HepG2 (cell line): ENCODE data around the gene MTRR. TPM values are rescaled to one million over a fixed set of nuclear protein-coding genes. Genes with fewer than 3 reads are reported as not detected.

Source experiments
- ATAC-seq: fragments of 200-7000 bp; cut with Tn5 transposase; 3 replicates; pipeline ENCODE4 v1.9.1; 2020; ENCODE audit warnings: mild to moderate bottlenecking, moderate library complexity
- BruUV-seq: library from RNA; stranded (reverse); fragments of 400-500 nt; replicated peaks from 2 replicates; lab custom pipeline; 2021; lab: Mats Ljungman, UMichigan
- CTCF ChIA-PET: fragments of 300-600 bp; formaldehyde crosslinking; extraction: SDS; loops from one replicate; lab custom pipeline; 2021; ENCODE audit warnings: low total read pairs, inconsistent platforms, low intra/inter-chr PET ratio; lab: Yijun Ruan, JAX
- POLR2A ChIA-PET: fragments of 350-600 bp; sonication (Branson Sonifier 250); formaldehyde crosslinking; loops from one replicate; lab custom pipeline; 2020; ENCODE audit warnings: antibody characterized with exemption, inconsistent platforms; lab: Yijun Ruan, JAX
- DNase-seq: peaks from one replicate; pipeline ENCODE4 v3.0.0-alpha.2; 2015; ENCODE audit warnings: low spot score
- FAIRE-seq: peaks from 3 replicates; lab custom pipeline; 2011; peaks lifted over from hg19 to GRCh38; lab: Jason Lieb, UNC
- H2AFZ ChIP-seq: one replicate; pipeline ENCODE4 v1.6.1; 2011; ENCODE audit warnings: low read length, inconsistent platforms
- H3K27ac ChIP-seq: fragments of 300-600 bp; 3 replicates; pipeline ENCODE4 v1.8.0; 2011; ENCODE audit warnings: mixed run types, mild to moderate bottlenecking, mixed read lengths, low read length, inconsistent platforms; ENCODE audit not compliant: insufficient read depth; ENCODE audit errors: extremely low read length
- H3K27me3 ChIP-seq, 2 experiments: fragments of 200-600 bp in 1 of 2; 2 replicates in 1 of 2; 3 replicates in 1 of 2; pipeline versions ENCODE4 v1.6.0 to v1.8.0; 2011; ENCODE audit warnings: low read length in 2 of 2, mild to moderate bottlenecking in 2 of 2, moderate library complexity in 2 of 2, inconsistent platforms in 1 of 2; ENCODE audit not compliant: insufficient read depth in 2 of 2, control insufficient read depth in 1 of 2
- H3K36me3 ChIP-seq, 2 experiments: fragments of 200-600 bp in 1 of 2; replicated peaks in 1 of 2; 2 replicates in 1 of 2; 3 replicates in 1 of 2; pipeline versions ENCODE4 v1.5.1 to v1.8.0; 2011; ENCODE audit warnings: low read length in 2 of 2, inconsistent platforms in 1 of 2; ENCODE audit not compliant: insufficient read depth in 2 of 2, control insufficient read depth in 1 of 2
- H3K4me1 ChIP-seq: 2 replicates; pipeline ENCODE4 v1.5.1; 2012; ENCODE audit warnings: low read length, inconsistent platforms; ENCODE audit not compliant: insufficient read depth
- H3K4me2 ChIP-seq: 2 replicates; pipeline ENCODE4 v1.6.0; 2011; ENCODE audit warnings: low read depth, low read length, inconsistent platforms
- H3K4me3 ChIP-seq, 3 experiments: fragments of 200-600 bp in 1 of 3; sonication (generic), shearing (Covaris generic) in 1 of 3; replicated peaks in 1 of 3; 2 replicates each; pipeline ENCODE4 v1.5.1; 2011 to 2016; ENCODE audit warnings: low read length in 3 of 3, inconsistent platforms in 2 of 3, low read depth in 2 of 3, mild to moderate bottlenecking in 2 of 3, control low read depth in 1 of 3, mixed read lengths in 1 of 3; ENCODE audit not compliant: insufficient read depth in 1 of 3
- H3K79me2 ChIP-seq: one replicate; pipeline ENCODE4 v1.6.1; 2011; ENCODE audit warnings: low read length, inconsistent platforms; ENCODE audit not compliant: insufficient read depth
- H3K9ac ChIP-seq: 2 replicates; pipeline ENCODE4 v1.6.0; 2011; ENCODE audit warnings: mild to moderate bottlenecking, low read depth, low read length, inconsistent platforms; ENCODE audit not compliant: insufficient read depth
- H3K9me3 ChIP-seq: 2 replicates; pipeline ENCODE4 v1.5.1; 2012; ENCODE audit warnings: mild to moderate bottlenecking, low read length
- H4K20me1 ChIP-seq: 2 replicates; pipeline ENCODE4 v1.6.0; 2011; ENCODE audit warnings: inconsistent platforms, mild to moderate bottlenecking, low read length, moderate library complexity; ENCODE audit not compliant: insufficient read depth
- FLYWCH1 ChIP-seq: sonication (generic); formaldehyde crosslinking; IDR thresholded peaks from 2 replicates; pipeline ENCODE4 v1.8.1; 2023; ENCODE audit warnings: mild to moderate bottlenecking, missing genetic modification reagents
- HDAC6 ChIP-seq: fragments of 200-600 bp; sonication (generic); IDR thresholded peaks from 2 replicates; pipeline ENCODE4 v1.7.0; 2017; ENCODE audit warnings: mild to moderate bottlenecking, antibody characterized with exemption, low read length, low read depth
- HMG20A ChIP-seq: IDR thresholded peaks from 2 replicates; pipeline ENCODE4 v1.6.1; 2016; ENCODE audit warnings: borderline replicate concordance
- JUN ChIP-seq: sonication (generic); formaldehyde crosslinking; IDR thresholded peaks from 2 replicates; pipeline ENCODE4 v1.4.0; 2020; ENCODE audit warnings: mild to moderate bottlenecking, missing genetic modification reagents
- MTA1 ChIP-seq: sonication (generic); formaldehyde crosslinking; IDR thresholded peaks from 2 replicates; pipeline ENCODE4 v1.4.0; 2020; ENCODE audit warnings: missing genetic modification reagents, mild to moderate bottlenecking, borderline replicate concordance
- RBFOX2 ChIP-seq: fragments of 200-400 bp; formaldehyde crosslinking; IDR thresholded peaks from 2 replicates; pipeline ENCODE4 v1.6.1; 2017; ENCODE audit warnings: low read depth, mild to moderate bottlenecking, low read length
- SRSF4 ChIP-seq: fragments of 200-400 bp; formaldehyde crosslinking; IDR thresholded peaks from one replicate; pipeline ENCODE4 v1.6.1; 2018; ENCODE audit warnings: mild to moderate bottlenecking, low read depth, low read length, moderate library complexity; ENCODE audit not compliant: poor library complexity, severe bottlenecking
- SRY ChIP-seq: sonication (generic); formaldehyde crosslinking; IDR thresholded peaks from 2 replicates; pipeline ENCODE4 v1.8.0; 2022; ENCODE audit warnings: mild to moderate bottlenecking, missing genetic modification reagents
- TARDBP ChIP-seq: sonication (generic); formaldehyde crosslinking; IDR thresholded peaks from 2 replicates; pipeline ENCODE4 v1.8.0; 2022; ENCODE audit warnings: mild to moderate bottlenecking, missing genetic modification reagents
- ZFP37 ChIP-seq: sonication (generic); formaldehyde crosslinking; IDR thresholded peaks from 2 replicates; pipeline ENCODE4 v1.4.0; 2020; ENCODE audit warnings: missing genetic modification reagents, borderline replicate concordance
- ZKSCAN8 ChIP-seq: IDR thresholded peaks from 2 replicates; pipeline ENCODE4 v1.6.1; 2016; ENCODE audit warnings: borderline replicate concordance, missing genetic modification reagents, missing compliant biosample characterization
- ZNF121 ChIP-seq: sonication (generic); formaldehyde crosslinking; IDR thresholded peaks from 2 replicates; pipeline ENCODE4 v1.5.0; 2020; ENCODE audit warnings: mild to moderate bottlenecking, missing genetic modification reagents
- ZNF235 ChIP-seq: sonication (generic); formaldehyde crosslinking; IDR thresholded peaks from 2 replicates; pipeline ENCODE4 v1.8.1; 2023; ENCODE audit warnings: mild to moderate bottlenecking, missing genetic modification reagents, borderline replicate concordance
- ZNF253 ChIP-seq: sonication (generic); formaldehyde crosslinking; IDR thresholded peaks from 2 replicates; pipeline ENCODE4 v1.8.0; 2022; ENCODE audit warnings: mild to moderate bottlenecking, missing genetic modification reagents, borderline replicate concordance
- ZNF263 ChIP-seq: sonication (generic); formaldehyde crosslinking; IDR thresholded peaks from 2 replicates; pipeline ENCODE4 v1.4.0; 2020; ENCODE audit warnings: missing genetic modification reagents
- ZNF383 ChIP-seq: sonication (generic); formaldehyde crosslinking; IDR thresholded peaks from 2 replicates; pipeline ENCODE4 v1.4.0; 2020; ENCODE audit warnings: missing genetic modification reagents, mild to moderate bottlenecking, borderline replicate concordance
- ZNF552 ChIP-seq: sonication (generic); formaldehyde crosslinking; IDR thresholded peaks from 2 replicates; pipeline ENCODE4 v1.9.0; 2022; ENCODE audit warnings: missing genetic modification reagents, mild to moderate bottlenecking, borderline replicate concordance
- WGBS: methylation state at CpG from one replicate; pipeline ENCODE4 v1.1.6; 2017; ENCODE audit warnings: low lambda C conversion rate; 5-methylcytosine and 5-hydroxymethylcytosine counted together
- in situ Hi-C: cut with HindIII; loops from 2 replicates; pipeline ENCODE4 v1.10.0; 2017; ENCODE audit warnings: low pct_unique_long_range_greater_than_20kb; ENCODE audit not compliant: extremely low pct_ligation_motif_present
- intact Hi-C: fragments of 100-400 bp; cut with micrococcal nuclease; formaldehyde crosslinking; loops from one replicate; pipeline ENCODE4 v1.10.0; 2022; ENCODE audit not compliant: unreplicated experiment
- polyA plus RNA-seq, 8 experiments: library from polyadenylated mRNA; depleted of rRNA in 3 of 8; stranded (reverse) in 7 of 8; unstranded in 1 of 8; fragments of >200 nt; fragmentation: Illumina TruSeq in 4 of 8; extraction: Trizol in 4 of 8; gene quantifications; 2 replicates each; pipeline versions ENCODE4 v1.2.1 to v1.2.3, GENCODE V29; 2011 to 2016; ENCODE audit warnings: low read depth in 4 of 8, missing spikeins in 1 of 8, mixed read lengths in 1 of 8; ENCODE audit not compliant: insufficient read depth in 1 of 8
- total RNA-seq, 5 experiments: library from RNA; depleted of rRNA; stranded (reverse); fragments of >200 nt; fragmentation: Illumina TruSeq; extraction: Trizol; gene quantifications; 2 replicates each; pipeline ENCODE4 v1.2.3, GENCODE V29; 2016; ENCODE audit warnings: low read depth in 1 of 5

Gene MTRR
- total and polyA plus RNA-seq, 2 of the 13 experiments (the other 11 are each of a cell fraction or from before 2014, with no cell fraction given): 39.2 to 59.2 TPM

DNA sequence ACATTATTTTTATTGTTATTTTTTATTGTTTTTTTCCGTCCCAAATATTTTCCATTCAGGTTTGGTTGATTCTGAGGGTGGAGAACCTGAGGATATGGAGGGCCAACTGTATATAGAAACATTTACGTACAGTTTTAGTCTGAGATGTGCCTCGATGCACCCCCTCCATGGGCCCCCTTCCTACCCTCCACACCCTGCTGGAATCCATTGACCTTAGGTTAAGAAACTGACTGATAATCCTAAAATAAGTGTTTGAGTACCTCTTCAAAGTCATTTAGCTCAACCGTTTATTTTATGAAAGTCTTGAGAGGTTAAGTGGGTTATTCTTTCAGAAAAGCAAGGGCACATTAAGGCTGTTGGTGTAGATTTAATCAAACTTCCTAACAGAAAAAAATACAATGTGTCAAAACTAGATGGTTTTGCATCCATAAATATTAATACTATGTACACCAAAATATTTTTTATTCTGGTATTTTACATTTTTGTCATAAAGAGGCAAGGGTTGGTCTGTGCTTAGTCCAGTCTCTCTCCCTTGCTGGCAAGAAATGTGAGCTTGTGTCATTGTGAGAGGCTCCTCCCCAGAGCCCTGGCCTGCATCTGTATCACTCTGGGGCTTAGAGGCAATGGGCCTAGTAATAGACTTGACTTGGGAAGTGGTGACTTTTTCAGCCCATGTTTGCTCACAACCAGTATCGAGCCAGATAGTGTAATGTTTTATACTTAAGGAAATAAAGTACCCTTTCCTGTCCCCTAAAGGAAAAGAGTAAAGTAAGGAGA is 15.7 kb downstream of the MTRR start:
- BruUV-seq: no TSS peak
- TF ChIP-seq FLYWCH1 (CRISPR knock-in tag) (no peak), SRSF4 (no peak), HDAC6 (no peak), HMG20A (no peak), MTA1 (CRISPR knock-in tag) (no peak), ZNF253 (no peak), ZNF552 (CRISPR knock-in tag) (no peak), ZNF235 (CRISPR knock-in tag) (no peak), ZKSCAN8 (CRISPR knock-in tag) (no peak), ZNF121 (no peak), ZNF383 (CRISPR knock-in tag) (no peak), SRY (CRISPR knock-in tag) (no peak), RBFOX2 (no peak), ZNF263 (no peak), ZFP37 (CRISPR knock-in tag) (no peak), TARDBP (no peak), JUN (no peak)

More for the DNA sequence above, 15.7 kb downstream of the MTRR start:
- intact Hi-C loops: loop anchor here (5.0 kb wide), 1 partner anchor 1323 kb away; no protein-coding TSS in a partner anchor
- Histone ChIP-seq H3K79me2 (peaks cover 24% of the 10 kb centered on the region), H4K20me1 (no peaks in the 10 kb centered on the region), H3K36me3 (peaks cover 33 to 83% of the 10 kb centered on the region in 2 experiments), H3K4me1 (peaks cover 15% of the 10 kb centered on the region), H3K4me3 (no peak overlapping the region), H3K27me3 (no peaks in the 10 kb centered on the region), H3K9me3 (no peaks in the 10 kb centered on the region), H3K27ac (no peak overlapping the region), H2AFZ (no peak overlapping the region), H3K4me2 (no peak overlapping the region), H3K9ac (no peak overlapping the region)
- DNase-seq: no peak
- ChIA-PET CTCF (no interaction called here), POLR2A (no interaction called here)
- ATAC-seq: no peak
- in situ Hi-C loops: no loop called here
- FAIRE-seq: no peak
- WGBS: 96% methylated on average over 5 of the region's 5 CpGs
